Mesenchymal stem cell (in vitro differentiated cells and primary cell): Measurements from ENCODE around the gene PGA4.
"Not testable (repeated sequence)": the region's sequence is repeated elsewhere in the genome, so short reads cannot be mapped to it uniquely, and the experiment has no call there.

Experiments used
- DNase-seq: peaks from one replicate; pipeline ENCODE4 v3.0.0-alpha.2; 2013
- H2AFZ ChIP-seq: one replicate; pipeline ENCODE4 v1.6.1; 2013; ENCODE audit warnings: low read depth, mild to moderate bottlenecking, control low read depth, inconsistent platforms, low read length, moderate library complexity
- H2AK5ac ChIP-seq: 2 replicates; pipeline ENCODE4 v1.6.1; 2013; ENCODE audit warnings: low read length, moderate library complexity, mild to moderate bottlenecking, inconsistent platforms; ENCODE audit not compliant: severe bottlenecking
- H2BK120ac ChIP-seq: one replicate; pipeline ENCODE4 v1.6.1; 2013; ENCODE audit warnings: low read depth, mild to moderate bottlenecking, inconsistent platforms, low read length, moderate library complexity
- H2BK12ac ChIP-seq, 2 experiments: one replicate each; pipeline ENCODE4 v1.6.1; 2013; ENCODE audit warnings: inconsistent platforms in 2 of 2, low read length in 2 of 2, mild to moderate bottlenecking in 2 of 2, moderate library complexity in 2 of 2, control low read depth in 1 of 2
- H2BK15ac ChIP-seq: one replicate; pipeline ENCODE4 v1.6.1; 2013; ENCODE audit warnings: mild to moderate bottlenecking, low read depth, inconsistent platforms; ENCODE audit not compliant: poor library complexity, severe bottlenecking
- H2BK5ac ChIP-seq: 2 replicates; pipeline ENCODE4 v1.6.1; 2013; ENCODE audit warnings: low read depth, mild to moderate bottlenecking, low read length, control low read depth, inconsistent platforms; ENCODE audit not compliant: poor library complexity, severe bottlenecking
- H3K14ac ChIP-seq, 2 experiments: one replicate each; pipeline ENCODE4 v1.6.1; 2013; ENCODE audit warnings: inconsistent platforms in 2 of 2, low read length in 2 of 2, control low read depth in 1 of 2, mild to moderate bottlenecking in 1 of 2, moderate library complexity in 1 of 2
- H3K18ac ChIP-seq, 2 experiments: one replicate each; pipeline ENCODE4 v1.6.1; 2013; ENCODE audit warnings: inconsistent platforms in 2 of 2, low read length in 2 of 2, control low read depth in 1 of 2, low read depth in 1 of 2, mild to moderate bottlenecking in 1 of 2
- H3K23ac ChIP-seq, 2 experiments: one replicate each; pipeline ENCODE4 v1.6.1; 2013; ENCODE audit warnings: inconsistent platforms in 2 of 2, low read length in 2 of 2, mild to moderate bottlenecking in 2 of 2, moderate library complexity in 2 of 2, control low read depth in 1 of 2
- H3K27ac ChIP-seq: 2 replicates; pipeline ENCODE4 v1.5.1; 2013; ENCODE audit warnings: mild to moderate bottlenecking, moderate library complexity, low read length, control low read depth, inconsistent platforms; ENCODE audit not compliant: poor library complexity, severe bottlenecking
- H3K27me3 ChIP-seq, 2 experiments: 2 replicates each; pipeline versions ENCODE4 v1.6.1 to v1.7.0; 2013; ENCODE audit warnings: low read length in 2 of 2, mild to moderate bottlenecking in 2 of 2, moderate library complexity in 2 of 2, control low read depth in 1 of 2, inconsistent platforms in 1 of 2; ENCODE audit not compliant: control insufficient read depth in 1 of 2, insufficient read depth in 1 of 2
- H3K36me3 ChIP-seq, 2 experiments: 2 replicates each; pipeline versions ENCODE4 v1.6.1 to v1.7.0; 2013; ENCODE audit warnings: low read length in 2 of 2, control low read depth in 1 of 2, inconsistent platforms in 1 of 2, low read depth in 1 of 2, mild to moderate bottlenecking in 1 of 2; ENCODE audit not compliant: insufficient read depth in 2 of 2, control insufficient read depth in 1 of 2
- H3K4ac ChIP-seq, 2 experiments: one replicate each; pipeline ENCODE4 v1.6.1; 2013; ENCODE audit warnings: inconsistent platforms in 2 of 2, low read length in 2 of 2, mild to moderate bottlenecking in 2 of 2, moderate library complexity in 2 of 2, control low read depth in 1 of 2, low read depth in 1 of 2
- H3K4me1 ChIP-seq: 2 replicates; pipeline ENCODE4 v1.6.1; 2013; ENCODE audit warnings: low read depth, low read length, control low read depth; ENCODE audit not compliant: control insufficient read depth, insufficient read depth
- H3K4me2 ChIP-seq: 2 replicates; pipeline ENCODE4 v1.6.1; 2013; ENCODE audit warnings: low read length, mild to moderate bottlenecking, inconsistent platforms; ENCODE audit not compliant: poor library complexity, severe bottlenecking
- H3K4me3 ChIP-seq, 2 experiments: 2 replicates each; pipeline versions ENCODE4 v1.5.1 to v1.7.0; 2013; ENCODE audit warnings: low read length in 2 of 2, mild to moderate bottlenecking in 2 of 2, control low read depth in 1 of 2, low read depth in 1 of 2; ENCODE audit not compliant: insufficient read depth in 1 of 2
- H3K79me1 ChIP-seq: replicated peaks from 2 replicates; pipeline ENCODE4 v1.6.1; 2013; ENCODE audit warnings: mild to moderate bottlenecking, control low read depth, low read length, inconsistent platforms; ENCODE audit not compliant: poor library complexity, severe bottlenecking
- H3K9ac ChIP-seq: 2 replicates; pipeline ENCODE4 v1.7.0; 2013; ENCODE audit warnings: mild to moderate bottlenecking, low read length, moderate library complexity
- H3K9me3 ChIP-seq: 2 replicates; pipeline ENCODE4 v1.7.0; 2013; ENCODE audit warnings: mild to moderate bottlenecking, low read length; ENCODE audit not compliant: control insufficient read depth
- H4K8ac ChIP-seq: one replicate; pipeline ENCODE4 v1.6.1; 2013; ENCODE audit warnings: inconsistent platforms, mild to moderate bottlenecking, low read length, moderate library complexity
- H4K91ac ChIP-seq: one replicate; pipeline ENCODE4 v1.6.1; 2013; ENCODE audit warnings: mild to moderate bottlenecking, low read length, inconsistent platforms
- WGBS: methylation state at CpG from one replicate; pipeline ENCODE4 v1.1.7; 2013; ENCODE audit warnings: mixed read lengths; 5-methylcytosine and 5-hydroxymethylcytosine counted together

The PGA4 gene

DNA sequence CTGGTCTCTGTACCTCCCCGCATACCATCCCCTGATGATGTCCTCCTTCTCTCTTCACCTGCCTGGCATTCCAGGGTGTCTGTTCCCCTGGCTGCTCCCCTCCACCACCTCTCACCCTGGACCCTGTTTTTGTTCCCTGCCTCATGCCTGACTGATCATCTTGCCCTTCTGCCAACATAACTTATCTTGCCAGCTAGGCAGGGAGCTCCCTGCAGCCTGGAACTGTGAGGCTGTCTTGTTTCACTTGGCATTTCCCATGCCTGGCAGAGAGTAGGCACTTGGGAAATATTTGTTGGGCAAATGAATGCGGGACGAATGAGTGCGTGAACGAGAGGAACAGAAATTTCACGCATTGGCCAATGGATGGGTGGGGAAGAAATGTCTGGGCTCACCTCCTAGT, 7.3 kb downstream of the PGA4 start:
- not testable (repeated sequence) for H2BK15ac ChIP-seq, H3K4me2 ChIP-seq, H4K8ac ChIP-seq, H2AFZ ChIP-seq, H3K14ac ChIP-seq, H3K4me3 ChIP-seq, H3K4ac ChIP-seq, DNase-seq, H3K18ac ChIP-seq, H3K27me3 ChIP-seq, H3K9ac ChIP-seq, H2BK5ac ChIP-seq, H3K4me1 ChIP-seq, H3K27ac ChIP-seq, H3K36me3 ChIP-seq, H4K91ac ChIP-seq, H3K79me1 ChIP-seq, H3K9me3 ChIP-seq, H2BK120ac ChIP-seq, H2BK12ac ChIP-seq, H3K23ac ChIP-seq, H2AK5ac ChIP-seq
- WGBS = no CpG with 5 or more reads among the region's 6 CpGs

- not testable (repeated sequence) for H2BK5ac ChIP-seq, H3K27ac ChIP-seq, H3K4ac ChIP-seq, H3K27me3 ChIP-seq, H3K4me2 ChIP-seq, DNase-seq, H2BK120ac ChIP-seq, H3K9me3 ChIP-seq, H3K14ac ChIP-seq, H2BK15ac ChIP-seq, H4K8ac ChIP-seq, H3K23ac ChIP-seq, H3K18ac ChIP-seq, H2AFZ ChIP-seq, H4K91ac ChIP-seq, H3K79me1 ChIP-seq, H2BK12ac ChIP-seq, H3K9ac ChIP-seq, H3K36me3 ChIP-seq, H3K4me3 ChIP-seq, H3K4me1 ChIP-seq, H2AK5ac ChIP-seq
- no CpG with 5 or more reads among the region's 15 CpGs for WGBS
These were observed 8.9 kb downstream of the PGA4 start for GRCh38 chr11:61231033-61231432.

GRCh38 chr11:61231585-61231984, 9.4 kb downstream of the PGA4 start:
- not testable (repeated sequence) for H3K4me2 ChIP-seq, H3K27me3 ChIP-seq, H3K4me1 ChIP-seq, H2BK15ac ChIP-seq, H3K18ac ChIP-seq, H3K9me3 ChIP-seq, H2AFZ ChIP-seq, H3K4ac ChIP-seq, H2AK5ac ChIP-seq, H3K23ac ChIP-seq, H3K27ac ChIP-seq, H3K4me3 ChIP-seq, H4K8ac ChIP-seq, H3K14ac ChIP-seq, H2BK120ac ChIP-seq, H2BK12ac ChIP-seq, H3K36me3 ChIP-seq, H3K9ac ChIP-seq, H4K91ac ChIP-seq, H2BK5ac ChIP-seq, DNase-seq, H3K79me1 ChIP-seq
- WGBS = no CpG with 5 or more reads among the region's 5 CpGs

GRCh38 chr11:61232548-61233145, 10.5 kb downstream of the PGA4 start:
- H4K91ac ChIP-seq, H3K4ac ChIP-seq, H3K4me2 ChIP-seq, H2AFZ ChIP-seq, H3K79me1 ChIP-seq, H3K9me3 ChIP-seq, H2BK5ac ChIP-seq, H3K14ac ChIP-seq, H3K9ac ChIP-seq, H3K27ac ChIP-seq, H2BK12ac ChIP-seq, H3K23ac ChIP-seq, H2BK120ac ChIP-seq, H3K4me1 ChIP-seq, H3K36me3 ChIP-seq, H3K4me3 ChIP-seq, H3K27me3 ChIP-seq, H2AK5ac ChIP-seq, H3K18ac ChIP-seq, H2BK15ac ChIP-seq, DNase-seq, H4K8ac ChIP-seq: not testable (repeated sequence)
- WGBS = no CpG with 5 or more reads among the region's 3 CpGs
